HEK293 (cell line): ENCODE measurements around the gene RIPOR3.

Experiments used
- CTCF ChIA-PET: fragments of 350-600 bp; formaldehyde crosslinking; extraction: SDS; loops from one replicate; lab custom pipeline; 2021; ENCODE audit warnings: antibody characterized with exemption; lab: Yijun Ruan, JAX
- POLR2A ChIA-PET: fragments of 300-600 bp; formaldehyde crosslinking; extraction: SDS; loops from one replicate; lab custom pipeline; 2020; ENCODE audit warnings: antibody characterized with exemption, inconsistent platforms; lab: Yijun Ruan, JAX
- H3K27ac ChIP-seq: fragments of 200-500 bp; sonication (Bioruptor generic); 2 replicates; pipeline ENCODE4 v1.5.1; 2014; ENCODE audit warnings: low read depth, low read length, control low read depth, inconsistent platforms; ENCODE audit errors: extremely low read depth
- H3K36me3 ChIP-seq, 2 experiments: fragments of 200-500 bp in 1 of 2; sonication (Bioruptor generic) in 1 of 2; 1 replicate in 1 of 2; 2 replicates in 1 of 2; pipeline ENCODE4 v1.5.1; 2014 to 2017; ENCODE audit warnings: inconsistent platforms in 2 of 2, low read length in 2 of 2; ENCODE audit not compliant: control insufficient read depth in 2 of 2, insufficient read depth in 1 of 2
- H3K4me1 ChIP-seq: fragments of 200-500 bp; sonication (Bioruptor generic); 2 replicates; pipeline ENCODE4 v1.5.1; 2014; ENCODE audit warnings: mild to moderate bottlenecking, low read length, inconsistent platforms; ENCODE audit not compliant: control insufficient read depth, insufficient read depth
- H3K4me3 ChIP-seq: 2 replicates; pipeline ENCODE4 v1.5.1; 2011; ENCODE audit warnings: low read depth, mild to moderate bottlenecking, control low read depth, low read length, moderate library complexity
- H3K9me3 ChIP-seq: fragments of 200-500 bp; sonication (Bioruptor generic); 2 replicates; pipeline ENCODE4 v1.5.1; 2014; ENCODE audit warnings: low read depth, low read length, inconsistent platforms; ENCODE audit not compliant: control insufficient read depth, insufficient read depth
- BCL6B ChIP-seq: fragments of 450-650 bp; formaldehyde crosslinking; IDR thresholded peaks from 2 replicates; pipeline ENCODE4 v1.5.1; 2017; ENCODE audit warnings: missing biosample characterization, missing genetic modification characterization
- PRDM2 ChIP-seq: fragments of 450-650 bp; formaldehyde crosslinking; IDR thresholded peaks from 2 replicates; pipeline ENCODE4 v1.5.1; 2016; ENCODE audit warnings: missing biosample characterization, missing genetic modification characterization, borderline replicate concordance
- SETDB1 ChIP-seq: IDR thresholded peaks from one replicate; pipeline ENCODE4 v1.6.1; 2017; ENCODE audit warnings: mild to moderate bottlenecking, low read length, moderate library complexity, mixed read lengths; ENCODE audit not compliant: insufficient read length
- SP7 ChIP-seq: fragments of 450-650 bp; formaldehyde crosslinking; IDR thresholded peaks from 2 replicates; pipeline ENCODE4 v1.5.1; 2016; ENCODE audit warnings: missing biosample characterization, missing genetic modification characterization
- ZBTB7A ChIP-seq: fragments of 450-650 bp; formaldehyde crosslinking; IDR thresholded peaks from 2 replicates; pipeline ENCODE4 v1.5.1; 2016; ENCODE audit warnings: low read depth, missing biosample characterization, missing genetic modification characterization
- ZBTB8A ChIP-seq: fragments of 450-650 bp; formaldehyde crosslinking; IDR thresholded peaks from 2 replicates; pipeline ENCODE4 v1.5.1; 2016; ENCODE audit warnings: missing biosample characterization, missing genetic modification characterization
- ZFP37 ChIP-seq: fragments of 450-650 bp; formaldehyde crosslinking; IDR thresholded peaks from 2 replicates; pipeline ENCODE4 v1.5.1; 2016; ENCODE audit warnings: missing biosample characterization, missing genetic modification characterization
- ZNF112 ChIP-seq: fragments of 450-650 bp; formaldehyde crosslinking; IDR thresholded peaks from 2 replicates; pipeline ENCODE4 v1.5.0; 2017; ENCODE audit warnings: missing biosample characterization, missing genetic modification characterization
- ZNF140 ChIP-seq: fragments of 450-650 bp; formaldehyde crosslinking; IDR thresholded peaks from 2 replicates; pipeline ENCODE4 v1.5.1; 2016; ENCODE audit warnings: missing biosample characterization, missing genetic modification characterization
- ZNF248 ChIP-seq: fragments of 450-650 bp; formaldehyde crosslinking; IDR thresholded peaks from 2 replicates; pipeline ENCODE4 v1.5.1; 2017; ENCODE audit warnings: missing biosample characterization, missing genetic modification characterization
- ZNF366 ChIP-seq: fragments of 450-650 bp; formaldehyde crosslinking; conservative IDR thresholded peaks from 2 replicates; pipeline ENCODE4 v1.5.1; 2016; ENCODE audit warnings: missing biosample characterization, missing genetic modification characterization
- ZNF513 ChIP-seq: fragments of 450-650 bp; IDR thresholded peaks from 2 replicates; pipeline ENCODE4 v1.5.1; 2018; ENCODE audit warnings: missing biosample characterization, missing genetic modification characterization
- ZNF555 ChIP-seq: fragments of 450-650 bp; formaldehyde crosslinking; conservative IDR thresholded peaks from 2 replicates; pipeline ENCODE4 v1.5.1; 2017; ENCODE audit warnings: missing biosample characterization, mild to moderate bottlenecking, missing genetic modification characterization, inconsistent platforms
- ZNF837 ChIP-seq: fragments of 450-650 bp; formaldehyde crosslinking; IDR thresholded peaks from 2 replicates; pipeline ENCODE4 v1.5.1; 2016; ENCODE audit warnings: missing biosample characterization, missing genetic modification characterization
- ZSCAN23 ChIP-seq: fragments of 450-650 bp; formaldehyde crosslinking; IDR thresholded peaks from 2 replicates; pipeline ENCODE4 v1.5.1; 2016; ENCODE audit warnings: missing biosample characterization, missing genetic modification characterization

Gene RIPOR3

GRCh38 chr20:50728981-50729874 lies 37.9 kb upstream of the RIPOR3 start (continued):
- TF ChIP-seq PRDM2 (tag by site-specific recombination) = no peak

GRCh38 chr20:50728486-50728980 lies 37.2 kb upstream of the RIPOR3 start:
- H3K4me1 ChIP-seq = no peaks in the 10 kb centered on the region; the same call in 1 of the 2 replicates
- TF ChIP-seq ZNF366 (tag by site-specific recombination) = 0 out of 2 replicates have a peak, but pooled peaks have one; percentile 29
- TF ChIP-seq ZNF112 (tag by site-specific recombination) = no peak
- TF ChIP-seq SP7 (tag by site-specific recombination) = peak; percentile 78
- H3K27ac ChIP-seq = no peak overlapping the region
- no peaks in the 10 kb centered on the region for H3K36me3 ChIP-seq
- ChIA-PET POLR2A (interaction anchor here (0.7 kb wide), 1 partner anchor 16 kb away, joined by 3 read pairs; no protein-coding TSS in a partner anchor), CTCF (interaction anchor here (0.6 to 1.4 kb wide), 6 partner anchors 8 to 846 kb away, joined by 3 to 7 read pairs (median 4); partner anchors contain the start of gene BCAS4)
- no peak overlapping the region for H3K4me3 ChIP-seq
- H3K9me3 ChIP-seq = no peaks in the 10 kb centered on the region

- POLR2A ChIA-PET = interaction anchor here (0.7 kb wide), 1 partner anchor 17 kb away, joined by 3 read pairs; no protein-coding TSS in a partner anchor
- no peak overlapping the region for H3K27ac ChIP-seq
These were observed 36.6 kb upstream of the RIPOR3 start for GRCh38 chr20:50727792-50728485.

More at GRCh38 chr20:50727792-50728485, 36.6 kb upstream of the RIPOR3 start:
- Histone ChIP-seq H3K9me3 (no peaks in the 10 kb centered on the region), H3K4me3 (no peak overlapping the region), H3K4me1 (no peaks in the 10 kb centered on the region; the same call in 1 of the 2 replicates), H3K36me3 (no peaks in the 10 kb centered on the region)
- CTCF ChIA-PET = interaction anchor here (0.6 to 1.4 kb wide), 9 partner anchors 9 to 845 kb away, joined by 3 to 7 read pairs (median 3); partner anchors contain the start of gene BCAS4
- TF ChIP-seq ZSCAN23 = no peak
- TF ChIP-seq ZNF837 (tag by site-specific recombination) = no peak
- TF ChIP-seq ZNF140 (tag by site-specific recombination) = no peak
- no peak for TF ChIP-seq ZBTB7A (tag by site-specific recombination)
- TF ChIP-seq SETDB1 = no peak
- TF ChIP-seq BCL6B = no peak
- TF ChIP-seq ZBTB8A (tag by site-specific recombination) = no peak
- TF ChIP-seq ZNF555 (tag by site-specific recombination) = no peak
- no peak for TF ChIP-seq ZNF248 (tag by site-specific recombination)
- TF ChIP-seq ZFP37 (tag by site-specific recombination) = no peak
- no peak for TF ChIP-seq ZNF513 (tag by site-specific recombination)
